H9 (cell line): Measurements from ENCODE around the gene NLRP12. TPM values are rescaled to one million over a fixed set of nuclear protein-coding genes. Genes with fewer than 3 reads are reported as not detected.
A peak's percentile ranks its signal among the peaks of the same experiment; 100 is the strongest.

Experiments used
- microRNA-seq: library from miRNA; unstranded; fragments of <30 nt; microRNA quantifications from one replicate; pipeline ENCODE4, GENCODE V29; 2020; ENCODE audit warnings: borderline microRNAs expressed
- total RNA-seq: library from RNA; stranded (reverse); gene quantifications from 2 replicates; pipeline ENCODE4 v1.2.1, GENCODE V29; 2021

NLRP12 gene
- total RNA-seq, 1 experiment from 2014 or later = 4.0 TPM

Small RNA genes lying within 50 kb of the gene (microRNA-seq; reads per million reads assigned to microRNA genes)
- gene MIR1283-2 (0.93 reads per million), gene MIR371A (not detected), gene MIR372 (613 reads per million, percentile 91 among the genes with 10 or more reads in this experiment), gene MIR373 (147 reads per million, percentile 78 among the genes with 10 or more reads in this experiment), gene MIR516A1 (not detected), gene MIR516A2 (5.3 reads per million, percentile 37 among the genes with 10 or more reads in this experiment), gene MIR519A1 (30.9 reads per million, percentile 61 among the genes with 10 or more reads in this experiment), gene MIR521-1 (0.46 reads per million), gene MIR522 (191 reads per million, percentile 80 among the genes with 10 or more reads in this experiment), gene MIR527 (5.0 reads per million, percentile 36 among the genes with 10 or more reads in this experiment)

Other genes with a start within 250 kb of the NLRP12 start
- not detected in 2 replicates for gene DPRX, start 192.3 kb downstream of the NLRP12 start, total RNA-seq
- 116 and 123 TPM in 2 replicates for gene MYADM, start 43.6 kb upstream of the NLRP12 start, total RNA-seq
- gene PRKCG, start 57.9 kb upstream of the NLRP12 start, total RNA-seq = 7.1 and 8.8 TPM in 2 replicates
- gene CACNG7, start 85.0 kb upstream of the NLRP12 start, total RNA-seq = 22.1 and 22.7 TPM in 2 replicates
- gene CACNG8, start 138.6 kb upstream of the NLRP12 start, total RNA-seq = 6.0 and 7.1 TPM in 2 replicates
- 1.6 and 2.0 TPM in 2 replicates for gene CACNG6, start 167.3 kb upstream of the NLRP12 start, total RNA-seq
- 0.48 TPM in 1 of 2 replicates, not detected in the other for gene VSTM1, start 239.6 kb upstream of the NLRP12 start, total RNA-seq